ENCODE measurements around the gene ANGEL1. TPM values are rescaled to one million over a fixed set of nuclear protein-coding genes. Genes with fewer than 3 reads are reported as not detected.
A peak's percentile ranks its signal among the peaks of the same experiment; 100 is the strongest.

ANGEL1 gene
- total RNA-seq, 2 donors from 2014 or later = 26.5 to 44.2 TPM

DNA sequence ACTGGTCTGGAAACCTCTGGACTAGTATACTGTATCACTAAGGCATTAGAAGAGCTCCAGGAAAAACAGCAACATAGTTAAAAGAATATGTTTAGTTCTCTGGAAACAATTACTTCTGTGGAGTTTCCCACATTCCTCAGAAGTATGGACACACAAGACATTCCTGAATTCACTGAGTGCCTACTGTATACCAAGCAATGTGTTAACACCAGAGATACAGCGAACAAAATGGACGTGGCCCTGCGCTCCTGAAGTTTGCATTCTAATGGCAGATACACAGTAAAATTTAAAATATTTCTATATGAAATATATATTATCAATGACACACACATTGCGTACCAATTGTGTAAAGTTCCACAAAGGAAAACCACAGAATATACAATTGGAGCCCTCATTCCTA lies 1.1 kb downstream of the ANGEL1 start:
- no peaks in the 10 kb centered on the region for H3K9me3 ChIP-seq
- no peaks in the 10 kb centered on the region for H3K27me3 ChIP-seq
- no peak for ATAC-seq
- peaks cover 0 to 10% of the 10 kb centered on the region in 2 donors for H3K36me3 ChIP-seq (replicated peaks in 1 of 2; ENCODE audit: insufficient read depth in 1 of 2, low read depth in 2 of 2)
- 9 to 31% methylated on average over 4 of the region's 4 CpGs for whole genome bisulfite sequencing, 2 donors
- DNase-seq = no peak
- TF ChIP-seq, protein P1, sequence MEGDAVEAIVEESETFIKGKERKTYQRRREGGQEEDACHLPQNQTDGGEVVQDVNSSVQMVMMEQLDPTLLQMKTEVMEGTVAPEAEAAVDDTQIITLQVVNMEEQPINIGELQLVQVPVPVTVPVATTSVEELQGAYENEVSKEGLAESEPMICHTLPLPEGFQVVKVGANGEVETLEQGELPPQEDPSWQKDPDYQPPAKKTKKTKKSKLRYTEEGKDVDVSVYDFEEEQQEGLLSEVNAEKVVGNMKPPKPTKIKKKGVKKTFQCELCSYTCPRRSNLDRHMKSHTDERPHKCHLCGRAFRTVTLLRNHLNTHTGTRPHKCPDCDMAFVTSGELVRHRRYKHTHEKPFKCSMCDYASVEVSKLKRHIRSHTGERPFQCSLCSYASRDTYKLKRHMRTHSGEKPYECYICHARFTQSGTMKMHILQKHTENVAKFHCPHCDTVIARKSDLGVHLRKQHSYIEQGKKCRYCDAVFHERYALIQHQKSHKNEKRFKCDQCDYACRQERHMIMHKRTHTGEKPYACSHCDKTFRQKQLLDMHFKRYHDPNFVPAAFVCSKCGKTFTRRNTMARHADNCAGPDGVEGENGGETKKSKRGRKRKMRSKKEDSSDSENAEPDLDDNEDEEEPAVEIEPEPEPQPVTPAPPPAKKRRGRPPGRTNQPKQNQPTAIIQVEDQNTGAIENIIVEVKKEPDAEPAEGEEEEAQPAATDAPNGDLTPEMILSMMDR (IDR thresholded peaks at IDR 0.05) = no peak
- H3K27ac ChIP-seq = peak overlapping the region; percentile 92 to 98 (median 96)
- intact Hi-C loops (cut with DNase I) = no loop called here
- peak overlapping the region; percentile 46 to 67 for H3K4me3 ChIP-seq
- H3K4me1 ChIP-seq = peaks cover 38% of the 10 kb centered on the region

DNA sequence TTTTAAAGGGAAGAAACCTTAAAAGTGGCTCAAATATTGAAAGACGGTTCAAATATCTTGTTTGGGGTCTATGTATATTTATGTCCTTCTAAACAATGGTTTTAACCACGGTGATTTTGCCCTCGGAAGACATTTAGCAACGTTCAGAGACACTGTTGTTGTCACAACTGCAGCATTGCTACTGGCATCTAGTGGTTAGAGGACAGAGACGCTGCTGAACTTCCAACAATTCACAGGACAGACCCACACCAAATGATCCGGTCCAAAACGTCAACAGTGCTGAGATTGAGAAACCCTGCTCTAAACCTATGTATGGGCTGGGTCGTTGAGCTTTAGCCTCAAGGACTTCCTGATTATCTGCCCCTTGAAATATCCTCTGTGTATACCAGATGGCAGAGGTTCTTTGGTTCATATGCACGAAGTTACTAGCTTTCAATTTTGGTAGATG lies 1.7 kb downstream of the ANGEL1 start:
- DNase-seq (peak in 3 of 4 donors; percentile 27 to 47 (median 35)), ATAC-seq (no peak)
- H3K27ac ChIP-seq = peak overlapping the region; percentile 9 to 97 (median 93)
- intact Hi-C loops (cut with DNase I) = no loop called here
- 1 to 2% methylated on average over 6 to 9 of the region's 9 CpGs for WGBS, 2 donors
- peaks cover 0 to 10% of the 10 kb centered on the region in 2 donors for H3K36me3 ChIP-seq (replicated peaks in 1 of 2; ENCODE audit: insufficient read depth in 1 of 2, low read depth in 2 of 2)
- no peaks in the 10 kb centered on the region for H3K9me3 ChIP-seq
- no peaks in the 10 kb centered on the region for H3K27me3 ChIP-seq
- H3K4me3 ChIP-seq = no peak overlapping the region
- H3K4me1 ChIP-seq = peaks cover 44% of the 10 kb centered on the region
- TF ChIP-seq POLR2A (IDR thresholded peaks at IDR 0.05) = peak in 2 of 3 donors; percentile 20 to 30
- TF ChIP-seq, protein P1 (IDR thresholded peaks at IDR 0.05) = peak in 4 of 7 experiments; percentile 22 to 43 (median 40)

DNA sequence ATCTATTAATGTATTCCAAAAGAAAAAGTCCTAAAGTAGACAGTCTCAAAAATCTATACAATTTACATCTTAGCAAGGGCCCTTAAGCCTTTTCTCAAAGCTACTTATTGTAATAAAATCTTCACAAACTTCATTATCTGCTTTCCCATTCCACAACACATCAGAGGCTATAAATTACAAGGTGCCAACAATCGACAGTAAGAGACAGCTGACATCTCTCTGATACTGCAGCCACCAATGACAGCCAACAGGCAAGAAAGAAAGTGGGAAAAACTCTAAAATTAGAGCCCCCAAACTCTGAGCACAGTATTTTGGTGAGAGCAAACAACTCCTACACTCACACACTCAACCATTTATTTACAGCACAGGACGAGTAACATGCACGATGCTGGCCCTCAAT lies 2.2 kb downstream of the ANGEL1 start:
- Histone ChIP-seq H3K27me3 (no peaks in the 10 kb centered on the region), H3K4me3 (no peak overlapping the region), H3K36me3 (replicated peaks in 1 of 2; ENCODE audit: insufficient read depth in 1 of 2, low read depth in 2 of 2) (peaks cover 0 to 11% of the 10 kb centered on the region in 2 donors), H3K27ac (peak overlapping the region in 3 of 4 donors; percentile 92 to 97 (median 94)), H3K9me3 (no peaks in the 10 kb centered on the region), H3K4me1 (peaks cover 49% of the 10 kb centered on the region)
- intact Hi-C loops (cut with DNase I) = no loop called here
- 7 to 10% methylated on average over 3 of the region's 3 CpGs for WGBS, 2 donors
- ATAC-seq = no peak
- no peak for DNase-seq
- TF ChIP-seq, protein P1 (IDR thresholded peaks at IDR 0.05) = no peak
- TF ChIP-seq POLR2A (IDR thresholded peaks at IDR 0.05) = no peak

DNA sequence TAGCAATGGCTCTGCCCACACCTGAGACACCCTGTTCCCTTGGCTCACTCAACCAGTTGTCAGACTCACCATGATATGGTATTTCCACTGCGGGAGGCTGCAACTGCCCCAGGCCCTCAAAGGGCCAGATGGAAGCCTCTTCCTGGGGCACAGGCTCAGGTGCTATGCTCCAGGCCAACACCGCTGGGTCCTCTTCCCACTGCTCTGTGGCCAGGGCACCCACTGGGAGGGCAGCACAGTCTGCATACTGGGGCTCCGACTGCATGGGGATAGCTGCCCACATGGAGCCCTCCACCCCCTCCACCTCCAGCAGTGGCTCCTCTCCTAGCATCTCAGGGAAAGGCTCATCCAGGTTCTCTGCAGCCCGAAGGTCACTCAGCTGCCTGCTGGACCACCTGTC lies 3.7 kb downstream of the ANGEL1 start:
- Histone ChIP-seq H3K4me3 (no peak overlapping the region), H3K27ac (no peak overlapping the region), H3K9me3 (no peaks in the 10 kb centered on the region), H3K36me3 (replicated peaks in 1 of 2; ENCODE audit: insufficient read depth in 1 of 2, low read depth in 2 of 2) (peaks cover 0 to 15% of the 10 kb centered on the region in 2 donors), H3K27me3 (no peaks in the 10 kb centered on the region), H3K4me1 (peaks cover 50% of the 10 kb centered on the region)
- DNase-seq (no peak), ATAC-seq (no peak)
- intact Hi-C loops (cut with DNase I) = loop anchor here (10.0 kb wide), 1 partner anchor 104 kb away; no protein-coding TSS in a partner anchor
- TF ChIP-seq, protein P1 (IDR thresholded peaks at IDR 0.05) = no peak
- TF ChIP-seq POLR2A (IDR thresholded peaks at IDR 0.05) = no peak
- 78 to 88% methylated on average over 4 of the region's 4 CpGs for WGBS, 2 donors

DNA sequence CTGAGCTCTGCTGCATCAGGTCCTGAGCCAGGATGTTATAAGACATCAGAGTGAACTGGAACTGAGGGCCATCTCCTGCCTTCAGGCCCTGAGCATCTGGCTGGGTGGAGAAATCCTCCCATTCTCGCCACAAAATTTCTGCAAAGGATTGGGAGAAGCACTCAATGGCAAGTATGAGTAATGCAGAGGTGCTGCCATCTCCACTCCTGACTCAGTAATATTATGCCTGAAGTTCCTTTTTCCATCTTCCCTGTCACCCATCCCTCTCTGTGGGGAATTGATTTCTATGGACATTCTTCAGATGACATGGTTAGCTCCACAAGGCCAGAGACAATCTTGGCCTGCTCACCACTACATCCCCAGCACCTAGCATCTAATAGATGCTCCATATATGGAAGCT lies 4.7 kb downstream of the ANGEL1 start:
- intact Hi-C loops (cut with DNase I) = loop anchor here (10.0 kb wide), 1 partner anchor 103 kb away; no protein-coding TSS in a partner anchor
- H3K27me3 ChIP-seq = no peaks in the 10 kb centered on the region
- ATAC-seq (no peak), DNase-seq (no peak)
- H3K27ac ChIP-seq = no peak overlapping the region
- peaks cover 7 to 19% of the 10 kb centered on the region in 2 donors for H3K36me3 ChIP-seq (replicated peaks in 1 of 2; ENCODE audit: insufficient read depth in 1 of 2, low read depth in 2 of 2)
- no peaks in the 10 kb centered on the region for H3K9me3 ChIP-seq
- no peak overlapping the region for H3K4me3 ChIP-seq
- 86 to 88% methylated on average over 1 of the region's 1 CpG for WGBS, 2 donors
- H3K4me1 ChIP-seq = peaks cover 40% of the 10 kb centered on the region
- TF ChIP-seq POLR2A (IDR thresholded peaks at IDR 0.05) = no peak
- TF ChIP-seq, protein P1 (IDR thresholded peaks at IDR 0.05) = no peak

Data from body of pancreas (tissue), 4 donors.